Psoas muscle (tissue), 8 donors: ENCODE measurements around the gene NLRP6. TPM values are rescaled to one million over a fixed set of nuclear protein-coding genes. Genes with fewer than 3 reads are reported as not detected.
A peak's percentile ranks its signal among the peaks of the same experiment; 100 is the strongest.
"Not testable (repeated sequence)": the region's sequence is repeated elsewhere in the genome, so short reads cannot be mapped to it uniquely, and the experiment has no call there.

Source experiments
- ATAC-seq, 4 donors: fragments of 200-7000 bp; cut with Tn5 transposase; one replicate each; pipeline ENCODE4 v1.9.1; 2020; ENCODE audit warnings: moderate library complexity in 3 of 4, mild to moderate bottlenecking in 2 of 4
- DNase-seq, 2 donors: peaks; one replicate each; pipeline ENCODE4 v3.0.0-alpha.2; 2020
- H3K27ac ChIP-seq: fragments of 200-600 bp; one replicate; pipeline ENCODE4 v1.8.0; 2022
- H3K27me3 ChIP-seq, 3 donors: fragments of 200-600 bp in 1 of 3; one replicate each; pipeline versions ENCODE4 v1.6.1 to v1.8.0; 2013 to 2022; ENCODE audit warnings: low read length in 2 of 3, mild to moderate bottlenecking in 2 of 3, moderate library complexity in 1 of 3; ENCODE audit not compliant: insufficient read depth in 3 of 3
- H3K36me3 ChIP-seq, 2 donors: fragments of 200-600 bp in 1 of 2; one replicate each; pipeline versions ENCODE4 v1.6.1 to v1.8.0; 2013 to 2022; ENCODE audit warnings: low read depth in 1 of 2, mild to moderate bottlenecking in 1 of 2, moderate library complexity in 1 of 2; ENCODE audit not compliant: insufficient read depth in 1 of 2
- H3K4me1 ChIP-seq: fragments of 200-600 bp; one replicate; pipeline ENCODE4 v1.8.0; 2022
- H3K4me3 ChIP-seq: fragments of 200-600 bp; one replicate; pipeline ENCODE4 v1.8.0; 2022; ENCODE audit warnings: mild to moderate bottlenecking
- H3K9me3 ChIP-seq: fragments of 200-600 bp; one replicate; pipeline ENCODE4 v1.8.0; 2022
- CTCF ChIP-seq: fragments of 200-600 bp; IDR thresholded peaks from one replicate; pipeline ENCODE4 v1.8.0; 2022; ENCODE audit warnings: antibody characterized with exemption
- WGBS, 3 donors: extraction: QIAGEN DNeasy Blood & Tissue Kit; methylation state at CpG; one replicate each; pipeline versions ENCODE4 v1.1.6 to v1.1.7; 2013; 5-methylcytosine and 5-hydroxymethylcytosine counted together
- intact Hi-C, 2 donors: fragments of 100-400 bp; cut with DNase I; formaldehyde crosslinking; loops; one replicate each; pipeline versions ENCODE4 v1.11.0 to v1.14.2; 2022
- polyA plus RNA-seq, 3 donors: library from polyadenylated mRNA; stranded (reverse); fragments of 200-250 nt; gene quantifications; one replicate each; pipeline ENCODE4 v1.2.3, GENCODE V29; 2013
- total RNA-seq, 4 donors: library from RNA; stranded (reverse); fragmentation: NEBNext Ultra II Directional in 2 of 4; extraction: Animal tissue kit (Norgen Biotek cat#: 25700) in 2 of 4; gene quantifications; one replicate each; pipeline versions ENCODE4 v1.2.1 to v1.2.4, GENCODE V29; 2021 to 2023
- donor health status: healthy with polysubstance abuse.
- donor health status: DM: no; HTN: no; CAD: no; lungs with moderate emphysema.
- donor health status: Bipolar disorder and iron deficiency.
- donor health status: healthy.
- donor health status: DM: yes; HTN: yes; CAD: no.
- donor health status: DM: no; HTN: no; CAD: no.
- donor health status: DM: no; HTN: no; CAD: no.
- donor health status: DM: yes; HTN: yes; CAD: no.

NLRP6 gene
- total and polyA plus RNA-seq, 7 donors, result 0.03 to 0.17 (median 0.07) TPM; not detected in 3

DNA sequence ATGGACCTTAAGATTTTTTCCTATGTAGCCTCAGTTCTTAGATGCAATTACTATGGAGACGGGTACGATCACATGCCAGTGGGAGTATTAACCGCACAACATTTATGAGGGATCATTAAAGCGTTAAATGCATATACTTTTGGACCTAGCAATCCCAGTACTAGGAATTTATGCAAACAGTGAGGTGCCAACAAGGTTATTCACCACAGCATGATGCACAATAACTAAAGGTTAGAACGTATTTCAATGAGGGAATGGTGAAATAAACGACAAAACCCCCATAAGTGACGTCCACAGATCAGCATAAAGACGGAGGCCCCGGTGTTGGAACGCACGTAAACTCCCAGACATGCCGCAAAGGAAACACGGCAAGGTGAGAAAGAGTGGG, 42.6 kb upstream of the NLRP6 start:
- TF ChIP-seq CTCF, result no peak
- ATAC-seq, result peak; percentile 2 to 5 (median 4)

GRCh38 chr11:235997-236773, 42.0 kb upstream of the NLRP6 start, which contains the start of gene SIRT3:
Gene SIRT3, minus strand, starts transcription at chr11:236342. Its CDS starts 14 bp downstream, at chr11:236328.
- intact Hi-C loops, result loop anchor here (5.0 to 10.0 kb wide), 3 partner anchors 34 to 269 kb away; partner anchors contain the start of gene RNH1 (in 1 of the 2)
- no peaks in the 10 kb centered on the region for H3K27me3 ChIP-seq
- ATAC-seq (peak; percentile 91 to 93 (median 92)), DNase-seq (peak; percentile 84 to 91)
- H3K4me1 ChIP-seq, result peaks cover 36% of the 10 kb centered on the region
- WGBS, 3 donors, result 0 to 1% (median 1%) methylated on average over 33 to 70 of the region's 70 CpGs
- H3K4me3 ChIP-seq, result peak within 1 kb of the TSS; percentile 86
- TF ChIP-seq CTCF, result no peak
- no peaks in the 10 kb centered on the region for H3K9me3 ChIP-seq
- peaks cover 3 to 42% of the 10 kb centered on the region in 2 donors for H3K36me3 ChIP-seq
- H3K27ac ChIP-seq, result peak within 1 kb of the TSS; percentile 92

More for the DNA sequence above, 42.6 kb upstream of the NLRP6 start:
- H3K36me3 ChIP-seq, result peaks cover 3 to 41% of the 10 kb centered on the region in 2 donors
- peak overlapping the region; percentile 86 for H3K4me3 ChIP-seq
- H3K9me3 ChIP-seq, result no peaks in the 10 kb centered on the region
- 1 to 2% (median 2%) methylated on average over 13 of the region's 13 CpGs for WGBS, 3 donors
- peaks cover 30% of the 10 kb centered on the region for H3K4me1 ChIP-seq
- no peak for DNase-seq
- peak overlapping the region; percentile 92 for H3K27ac ChIP-seq
- intact Hi-C loops, result loop anchor here (5.0 to 10.0 kb wide), 3 partner anchors 33 to 269 kb away; partner anchors contain the start of gene RNH1 (in 1 of the 2)
- no peaks in the 10 kb centered on the region for H3K27me3 ChIP-seq

GRCh38 chr11:236774-237767, 41.1 kb upstream of the NLRP6 start, which contains the start of gene PSMD13:
Gene PSMD13, plus strand, starts transcription at chr11:236976. Its CDS starts 74 bp downstream, at chr11:237050.
- WGBS, 3 donors, result 1 to 3% (median 2%) methylated on average over 51 to 62 of the region's 62 CpGs
- no peak for TF ChIP-seq CTCF
- intact Hi-C loops, result loop anchor here (5.0 to 10.0 kb wide), 3 partner anchors 35 to 268 kb away; partner anchors contain the start of gene RNH1 (in 1 of the 2)
- Histone ChIP-seq H3K27me3 (no peaks in the 10 kb centered on the region), H3K4me3 (peak within 1 kb of the TSS; percentile 86), H3K36me3 (peaks cover 3 to 44% of the 10 kb centered on the region in 2 donors), H3K4me1 (peaks cover 45% of the 10 kb centered on the region), H3K27ac (peak within 1 kb of the TSS; percentile 92), H3K9me3 (no peaks in the 10 kb centered on the region)
- ATAC-seq (peak; percentile 91 to 95 (median 92)), DNase-seq (peak; percentile 88 to 94)

GRCh38 chr11:238346-238745, 39.9 kb upstream of the NLRP6 start:
- intact Hi-C loops, result loop anchor here (5.0 to 10.0 kb wide), 3 partner anchors 36 to 266 kb away; partner anchors contain the start of gene RNH1 (in 1 of the 2)

More at GRCh38 chr11:238346-238745, 39.9 kb upstream of the NLRP6 start:
- H3K27me3 ChIP-seq, DNase-seq, H3K9me3 ChIP-seq, ATAC-seq, H3K27ac ChIP-seq: not testable (repeated sequence)
- Histone ChIP-seq H3K36me3 (peaks cover 0 to 47% of the 10 kb centered on the region in 2 donors), H3K4me1 (peaks cover 47% of the 10 kb centered on the region), H3K4me3 (peak overlapping the region; percentile 86)
- WGBS, 3 donors, result 79 to 82% (median 81%) methylated on average over 7 of the region's 7 CpGs
